Common myeloid progenitor, CD34-positive (primary cell): ENCODE data around the gene SUSD4.

Experiments
- CTCF ChIA-PET: fragments of 350-600 bp; sonication (Branson Sonifier 250); formaldehyde crosslinking; loops from one replicate; lab custom pipeline; 2021; ENCODE audit warnings: antibody characterized with exemption; lab: Charles Lee
- POLR2A ChIA-PET: fragments of 350-600 bp; sonication (Branson Sonifier 250); formaldehyde crosslinking; loops from one replicate; lab custom pipeline; 2021; ENCODE audit warnings: antibody characterized with exemption; lab: Charles Lee
- DNase-seq, 3 donors: peaks; one replicate each; pipeline versions ENCODE4 v3.0.0 to v3.0.0-alpha.2; 2013
- H3K27ac ChIP-seq, 2 experiments: 1 replicate in 1 of 2; 2 replicates in 1 of 2; pipeline ENCODE4 v1.7.0; 2013; ENCODE audit warnings: inconsistent platforms in 2 of 2, low read length in 2 of 2, mild to moderate bottlenecking in 2 of 2, low read depth in 1 of 2, moderate library complexity in 1 of 2; ENCODE audit not compliant: severe bottlenecking in 2 of 2, insufficient read depth in 1 of 2, poor library complexity in 1 of 2
- H3K27me3 ChIP-seq, 5 experiments: replicated peaks in 2 of 5; 1 replicate in 3 of 5; 2 replicates in 2 of 5; pipeline versions ENCODE4 v1.6.1 to v1.7.0; 2013; ENCODE audit warnings: low read length in 4 of 5, mild to moderate bottlenecking in 2 of 5, moderate library complexity in 2 of 5, inconsistent platforms in 1 of 5; ENCODE audit not compliant: insufficient read depth in 5 of 5, control insufficient read depth in 4 of 5
- H3K36me3 ChIP-seq, 4 experiments: 1 replicate in 2 of 4; 2 replicates in 2 of 4; pipeline versions ENCODE4 v1.6.1 to v1.7.0; 2013; ENCODE audit warnings: low read length in 3 of 4, control low read depth in 1 of 4, mild to moderate bottlenecking in 1 of 4; ENCODE audit not compliant: control insufficient read depth in 4 of 4, insufficient read depth in 4 of 4
- H3K4me1 ChIP-seq, 4 experiments: 1 replicate in 3 of 4; 2 replicates in 1 of 4; pipeline versions ENCODE4 v1.6.1 to v1.7.1; 2013; ENCODE audit warnings: low read length in 3 of 4, mild to moderate bottlenecking in 3 of 4, control low read depth in 1 of 4, inconsistent platforms in 1 of 4, moderate library complexity in 1 of 4; ENCODE audit not compliant: control insufficient read depth in 4 of 4, insufficient read depth in 4 of 4; ENCODE audit errors: control extremely low read depth in 1 of 4
- H3K4me3 ChIP-seq, 7 experiments: 1 replicate in 4 of 7; 2 replicates in 3 of 7; pipeline versions ENCODE4 v1.5.1 to v1.7.0; 2013; ENCODE audit warnings: mild to moderate bottlenecking in 7 of 7, low read length in 6 of 7, moderate library complexity in 6 of 7, inconsistent platforms in 2 of 7, low read depth in 2 of 7, control low read depth in 1 of 7; ENCODE audit not compliant: insufficient read depth in 4 of 7, control insufficient read depth in 1 of 7; ENCODE audit errors: extremely low read depth in 1 of 7
- H3K9me3 ChIP-seq, 5 experiments: 1 replicate in 4 of 5; 2 replicates in 1 of 5; pipeline versions ENCODE4 v1.6.1 to v1.7.1; 2013; ENCODE audit warnings: low read length in 4 of 5, mild to moderate bottlenecking in 2 of 5, inconsistent platforms in 1 of 5, low read depth in 1 of 5, moderate library complexity in 1 of 5; ENCODE audit not compliant: control insufficient read depth in 4 of 5, insufficient read depth in 2 of 5; ENCODE audit errors: control extremely low read depth in 1 of 5
- WGBS: methylation state at CpG from one replicate; pipeline ENCODE4 v1.1.5; 2013; ENCODE audit not compliant: insufficient coverage; 5-methylcytosine and 5-hydroxymethylcytosine counted together

SUSD4 gene

GRCh38 chr1:223390618-223391017, 26.6 kb upstream of the SUSD4 start:
- no peak overlapping the region for H3K4me3 ChIP-seq
- no peaks in the 10 kb centered on the region for H3K36me3 ChIP-seq
- peaks cover 10 to 62% (median 20%) of the 10 kb centered on the region in 5 experiments for H3K27me3 ChIP-seq
- ChIA-PET POLR2A (no interaction called here), CTCF (no interaction called here)
- H3K9me3 ChIP-seq, result peaks cover 0 to 5% (median 1%) of the 10 kb centered on the region in 5 experiments
- peaks cover 0 to 8% (median 4%) of the 10 kb centered on the region in 4 experiments for H3K4me1 ChIP-seq
- no peak for DNase-seq
- H3K27ac ChIP-seq, result no peak overlapping the region

- POLR2A ChIA-PET, result no interaction called here
Observed at GRCh38 chr1:223386013-223386412, 22.0 kb upstream of the SUSD4 start.

GRCh38 chr1:223378754-223379153, 14.8 kb upstream of the SUSD4 start:
- no peak for DNase-seq
- no peaks in the 10 kb centered on the region for H3K36me3 ChIP-seq
- peaks cover 0 to 3% (median 0%) of the 10 kb centered on the region in 5 experiments for H3K27me3 ChIP-seq
- no peaks in the 10 kb centered on the region for H3K4me1 ChIP-seq
- CTCF ChIA-PET, result no interaction called here
- no peak overlapping the region for H3K4me3 ChIP-seq
- H3K9me3 ChIP-seq, result peaks cover 0 to 8% (median 4%) of the 10 kb centered on the region in 5 experiments
- H3K27ac ChIP-seq, result no peak overlapping the region
- POLR2A ChIA-PET, result interaction anchor here (0.7 to 0.8 kb wide), 2 partner anchors 14 to 53 kb away, joined by 5 to 6 read pairs; partner anchors contain the start of gene SUSD4

More at GRCh38 chr1:223386013-223386412, 22.0 kb upstream of the SUSD4 start:
- Histone ChIP-seq H3K4me1 (no peaks in the 10 kb centered on the region), H3K27ac (no peak overlapping the region), H3K9me3 (no peaks in the 10 kb centered on the region), H3K27me3 (peaks cover 0 to 20% (median 8%) of the 10 kb centered on the region in 5 experiments), H3K36me3 (no peaks in the 10 kb centered on the region), H3K4me3 (no peak overlapping the region)
- no CpG with 5 or more reads among the region's 2 CpGs for WGBS
- DNase-seq, result no peak
- CTCF ChIA-PET, result no interaction called here

GRCh38 chr1:223374064-223374610, 10.2 kb upstream of the SUSD4 start:
- ChIA-PET POLR2A (no interaction called here), CTCF (no interaction called here)
- Histone ChIP-seq H3K36me3 (no peaks in the 10 kb centered on the region), H3K9me3 (peaks cover 0 to 9% (median 4%) of the 10 kb centered on the region in 5 experiments), H3K27ac (no peak overlapping the region), H3K4me3 (no peak overlapping the region), H3K27me3 (peaks cover 0 to 3% (median 0%) of the 10 kb centered on the region in 5 experiments), H3K4me1 (no peaks in the 10 kb centered on the region)
- no peak for DNase-seq
- 100% methylated on average over 1 of the region's 4 CpGs for WGBS

GRCh38 chr1:223364685-223365382, 858 bp upstream of the SUSD4 start:
- Histone ChIP-seq H3K36me3 (no peaks in the 10 kb centered on the region), H3K27me3 (peaks cover 7 to 61% (median 29%) of the 10 kb centered on the region in 5 experiments), H3K4me3 (peak overlapping the region; percentile 20 to 80 (median 59)), H3K27ac (no peak overlapping the region), H3K4me1 (peaks cover 0 to 21% (median 13%) of the 10 kb centered on the region in 4 experiments), H3K9me3 (no peaks in the 10 kb centered on the region)
- WGBS, result 0% methylated on average over 40 of the region's 55 CpGs
- CTCF ChIA-PET, result interaction anchor here (1.3 kb wide), 1 partner anchor 28 kb away, joined by 3 read pairs; no protein-coding TSS in a partner anchor
- peak; percentile 25 to 58 (median 58) for DNase-seq
- POLR2A ChIA-PET, result interaction anchor here (0.8 to 1.1 kb wide), 2 partner anchors 14 to 21 kb away, joined by 4 to 6 read pairs; no protein-coding TSS in a partner anchor

GRCh38 chr1:223363057-223363855, 720 bp downstream of the SUSD4 start:
- Histone ChIP-seq H3K27me3 (peaks cover 7 to 71% (median 33%) of the 10 kb centered on the region in 5 experiments), H3K4me1 (peaks cover 0 to 21% (median 13%) of the 10 kb centered on the region in 4 experiments), H3K4me3 (peak overlapping the region; percentile 20 to 80 (median 66)), H3K36me3 (no peaks in the 10 kb centered on the region), H3K27ac (no peak overlapping the region), H3K9me3 (no peaks in the 10 kb centered on the region)
- ChIA-PET CTCF (interaction anchor here (1.3 kb wide), 1 partner anchor 230 kb away, joined by 3 read pairs; no protein-coding TSS in a partner anchor), POLR2A (interaction anchor here (0.6 kb wide), 1 partner anchor 353 kb away, joined by 3 read pairs; no protein-coding TSS in a partner anchor)
- WGBS, result under 1% methylated on average over 26 of the region's 44 CpGs
- DNase-seq, result peak in 2 of 3 donors; percentile 43 to 55
